T-helper 17 cell (primary cell): ENCODE data around the gene KRTAP5-8. TPM values are rescaled to one million over a fixed set of nuclear protein-coding genes. Genes with fewer than 3 reads are reported as not detected.
"Not testable (repeated sequence)": the region's sequence is repeated elsewhere in the genome, so short reads cannot be mapped to it uniquely, and the experiment has no call there.

ENCODE experiments used
- ATAC-seq: fragments of 150-1000 bp; cut with Tn5 transposase; 2 replicates; pipeline ENCODE4 v1.10.0; 2021; ENCODE audit warnings: mild to moderate bottlenecking, moderate library complexity
- DNase-seq, 3 donors: peaks; one replicate each; pipeline versions ENCODE4 v3.0.0 to v3.0.0-alpha.2; 2020 to 2021
- H3K9me3 ChIP-seq: one replicate; pipeline ENCODE4 v1.7.0; 2013; ENCODE audit warnings: low read length, mild to moderate bottlenecking; ENCODE audit not compliant: control insufficient read depth, poor library complexity, severe bottlenecking
- H3K27ac Mint-ChIP-seq: one replicate; pipeline ENCODE4 v1.8.0; 2022; ENCODE audit warnings: mild to moderate bottlenecking, moderate library complexity, mixed read lengths
- H3K27me3 Mint-ChIP-seq: one replicate; pipeline ENCODE4 v1.8.0; 2022; ENCODE audit warnings: mixed read lengths
- H3K36me3 Mint-ChIP-seq: one replicate; pipeline ENCODE4 v1.8.0; 2022; ENCODE audit warnings: low read depth, mixed read lengths
- H3K4me1 Mint-ChIP-seq: one replicate; pipeline ENCODE4 v1.8.0; 2022; ENCODE audit warnings: mild to moderate bottlenecking, mixed read lengths
- H3K4me3 Mint-ChIP-seq: one replicate; pipeline ENCODE4 v1.8.0; 2022; ENCODE audit warnings: mild to moderate bottlenecking, moderate library complexity, mixed read lengths
- total RNA-seq, 4 donors: library from RNA in 2 of 4; stranded (reverse) in 2 of 4; gene quantifications; one replicate each; pipeline ENCODE4 v1.2.3 and lab custom pipeline; 2022 to 2026

The KRTAP5-8 gene
- total RNA-seq, 2 donors from 2014 or later: 0.37 TPM; not detected in 1

- H3K4me1 Mint-ChIP-seq: peaks cover 10% of the 10 kb centered on the region
- H3K36me3 Mint-ChIP-seq: peaks cover 16% of the 10 kb centered on the region
- H3K9me3 ChIP-seq: no peaks in the 10 kb centered on the region
- H3K27me3 Mint-ChIP-seq: peaks cover 73% of the 10 kb centered on the region
- ATAC-seq (peak; percentile 54), DNase-seq (no peak)
- no peak overlapping the region for H3K27ac Mint-ChIP-seq
- no peak overlapping the region for H3K4me3 Mint-ChIP-seq
These were observed 25.6 kb downstream of the KRTAP5-8 start for GRCh38 chr11:71563406-71563805.

GRCh38 chr11:71564430-71564829 is 26.6 kb downstream of the KRTAP5-8 start:
- Mint-ChIP-seq H3K27me3 (peaks cover 67% of the 10 kb centered on the region), H3K4me1 (peaks cover 10% of the 10 kb centered on the region), H3K36me3 (peaks cover 16% of the 10 kb centered on the region), H3K27ac (no peak overlapping the region), H3K4me3 (no peak overlapping the region)
- no peak for DNase-seq
- no peak for ATAC-seq
- no peaks in the 10 kb centered on the region for H3K9me3 ChIP-seq

GRCh38 chr11:71565263-71565662 is 27.4 kb downstream of the KRTAP5-8 start, which contains the start of gene KRTAP5-10:
Gene KRTAP5-10, plus strand, starts transcription at chr11:71565563. Its CDS starts 25 bp downstream, at chr11:71565588.
- DNase-seq (no peak), ATAC-seq (no peak)
- Mint-ChIP-seq H3K27ac (no peak within 1 kb of the TSS), H3K4me3 (no peak within 1 kb of the TSS), H3K36me3 (peaks cover 16% of the 10 kb centered on the region), H3K27me3 (peaks cover 65% of the 10 kb centered on the region), H3K4me1 (peaks cover 10% of the 10 kb centered on the region)
- no peaks in the 10 kb centered on the region for H3K9me3 ChIP-seq

GRCh38 chr11:71566081-71566620 is 28.3 kb downstream of the KRTAP5-8 start:
- Mint-ChIP-seq H3K27me3 (peaks cover 64% of the 10 kb centered on the region), H3K27ac (no peak overlapping the region), H3K36me3 (peaks cover 17% of the 10 kb centered on the region), H3K4me3 (no peak overlapping the region), H3K4me1 (peaks cover 10% of the 10 kb centered on the region)
- ATAC-seq: no peak
- DNase-seq: no peak
- no peaks in the 10 kb centered on the region for H3K9me3 ChIP-seq

GRCh38 chr11:71566626-71567599 is 29.1 kb downstream of the KRTAP5-8 start:
- not testable (repeated sequence) for H3K9me3 ChIP-seq, DNase-seq, H3K4me3 Mint-ChIP-seq, ATAC-seq
- H3K27ac Mint-ChIP-seq: peak overlapping the region; percentile 16
- peaks cover 57% of the 10 kb centered on the region for H3K27me3 Mint-ChIP-seq
- peaks cover 12% of the 10 kb centered on the region for H3K36me3 Mint-ChIP-seq
- peaks cover 10% of the 10 kb centered on the region for H3K4me1 Mint-ChIP-seq

GRCh38 chr11:71567633-71568032 is 29.8 kb downstream of the KRTAP5-8 start:
- H3K4me1 Mint-ChIP-seq: peaks cover 10% of the 10 kb centered on the region
- H3K27ac Mint-ChIP-seq, DNase-seq, ATAC-seq, H3K9me3 ChIP-seq, H3K4me3 Mint-ChIP-seq: not testable (repeated sequence)
- H3K36me3 Mint-ChIP-seq: peaks cover 13% of the 10 kb centered on the region
- H3K27me3 Mint-ChIP-seq: peaks cover 57% of the 10 kb centered on the region

GRCh38 chr11:71568704-71569349 is 31.0 kb downstream of the KRTAP5-8 start:
- peaks cover 8% of the 10 kb centered on the region for H3K36me3 Mint-ChIP-seq
- no peak overlapping the region for H3K4me3 Mint-ChIP-seq
- DNase-seq (no peak), ATAC-seq (no peak)
- no peaks in the 10 kb centered on the region for H3K9me3 ChIP-seq
- no peak overlapping the region for H3K27ac Mint-ChIP-seq
- peaks cover 2% of the 10 kb centered on the region for H3K4me1 Mint-ChIP-seq
- peaks cover 57% of the 10 kb centered on the region for H3K27me3 Mint-ChIP-seq

- not testable (repeated sequence) for H3K4me3 Mint-ChIP-seq, H3K36me3 Mint-ChIP-seq, DNase-seq, H3K27ac Mint-ChIP-seq, H3K4me1 Mint-ChIP-seq, H3K9me3 ChIP-seq, ATAC-seq
- H3K27me3 Mint-ChIP-seq: peaks cover 50% of the 10 kb centered on the region
These were observed 33.5 kb downstream of the KRTAP5-8 start for GRCh38 chr11:71571101-71571850.

GRCh38 chr11:71572811-71573210 is 35.0 kb downstream of the KRTAP5-8 start:
- no peaks in the 10 kb centered on the region for H3K4me1 Mint-ChIP-seq

GRCh38 chr11:71574418-71574817 is 36.6 kb downstream of the KRTAP5-8 start:
- no peaks in the 10 kb centered on the region for H3K9me3 ChIP-seq
- H3K36me3 Mint-ChIP-seq: peaks cover 5% of the 10 kb centered on the region
- H3K4me3 Mint-ChIP-seq: no peak overlapping the region
- no peaks in the 10 kb centered on the region for H3K4me1 Mint-ChIP-seq
- ATAC-seq: no peak
- H3K27ac Mint-ChIP-seq: no peak overlapping the region
- no peak for DNase-seq
- H3K27me3 Mint-ChIP-seq: peaks cover 36% of the 10 kb centered on the region

More at GRCh38 chr11:71572811-71573210, 35.0 kb downstream of the KRTAP5-8 start:
- Mint-ChIP-seq H3K4me3 (no peak overlapping the region), H3K27ac (no peak overlapping the region), H3K36me3 (peaks cover 5% of the 10 kb centered on the region), H3K27me3 (peaks cover 36% of the 10 kb centered on the region)
- no peak for DNase-seq
- no peak for ATAC-seq
- H3K9me3 ChIP-seq: no peaks in the 10 kb centered on the region

GRCh38 chr11:71575723-71576424 is 38.0 kb downstream of the KRTAP5-8 start:
- peaks cover 2% of the 10 kb centered on the region for H3K36me3 Mint-ChIP-seq
- H3K9me3 ChIP-seq: no peaks in the 10 kb centered on the region
- peaks cover 7% of the 10 kb centered on the region for H3K4me1 Mint-ChIP-seq
- ATAC-seq (no peak), DNase-seq (no peak)
- no peak overlapping the region for H3K27ac Mint-ChIP-seq
- H3K27me3 Mint-ChIP-seq: peaks cover 40% of the 10 kb centered on the region
- no peak overlapping the region for H3K4me3 Mint-ChIP-seq
